ENCODE results near the gene COX7B2. TPM values are rescaled to one million over a fixed set of nuclear protein-coding genes. Genes with fewer than 3 reads are reported as not detected.

Gene COX7B2
- total and polyA plus RNA-seq, 12 donors = not detected

DNA sequence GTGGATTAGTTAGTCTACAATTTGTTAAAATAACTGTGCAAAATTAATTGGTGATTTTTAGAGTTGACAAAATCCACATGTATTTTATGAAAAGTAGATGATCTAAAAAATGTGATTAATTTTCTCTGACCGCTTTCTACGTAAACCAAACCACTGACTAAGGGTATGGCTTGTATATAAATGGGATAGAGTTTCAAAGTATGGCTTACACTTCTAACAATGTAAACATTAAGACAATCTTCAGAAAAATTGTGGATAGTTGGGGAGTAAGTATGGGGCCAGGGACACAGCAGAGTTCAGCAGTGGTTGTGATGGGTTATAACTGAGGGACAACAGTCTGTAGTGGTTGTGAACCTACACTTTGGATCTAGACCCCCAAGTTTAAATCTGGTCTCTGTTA is 44.5 kb upstream of the COX7B2 start:
- 85 to 93% methylated on average over 2 of the region's 2 CpGs for WGBS, 2 donors
- H3K4me1 ChIP-seq = peaks cover 0 to 35% (median 0%) of the 10 kb centered on the region in 9 donors
- DNase-seq (no peak), ATAC-seq (no peak)
- no peak overlapping the region for H3K27ac ChIP-seq
- no peaks in the 10 kb centered on the region for H3K9me3 ChIP-seq
- TF ChIP-seq CTCF (IDR thresholded peaks at IDR 0.05) = no peak
- H3K27me3 ChIP-seq = no peaks in the 10 kb centered on the region
- no peaks in the 10 kb centered on the region for H3K36me3 ChIP-seq
- intact Hi-C loops (cut with DNase I) = loop anchor here in 1 of 10 donors (5.0 kb wide), 1 partner anchor 39 kb away; the partner anchor contains the start of gene GABRA4
- no peak overlapping the region for H3K4me3 ChIP-seq

DNA sequence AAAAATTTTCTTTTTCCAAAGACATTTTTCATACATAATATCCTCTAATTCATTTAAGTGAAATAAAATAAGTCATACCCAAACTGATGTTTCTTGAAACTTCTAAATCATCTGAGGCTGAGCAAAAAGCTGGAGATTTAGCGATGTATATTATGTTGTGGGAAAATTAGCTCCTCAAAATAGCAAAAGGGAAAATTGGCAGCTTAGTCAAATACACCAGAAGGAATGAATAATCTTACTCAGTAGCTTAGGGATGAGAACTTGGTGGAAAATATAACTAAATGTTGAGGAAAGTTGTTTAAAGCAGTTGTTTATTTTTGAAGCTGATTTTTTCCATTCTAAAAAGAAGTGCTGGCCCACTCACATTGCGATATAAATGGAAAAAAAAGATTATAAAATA is 43.4 kb upstream of the COX7B2 start:
- Histone ChIP-seq H3K4me3 (no peak overlapping the region), H3K27ac (peak overlapping the region in 1 of 10 donors; percentile 30), H3K36me3 (no peaks in the 10 kb centered on the region), H3K27me3 (no peaks in the 10 kb centered on the region), H3K4me1 (peaks cover 0 to 46% (median 0%) of the 10 kb centered on the region in 9 donors), H3K9me3 (no peaks in the 10 kb centered on the region)
- TF ChIP-seq CTCF (IDR thresholded peaks at IDR 0.05) = no peak
- ATAC-seq (no peak), DNase-seq (no peak)
- intact Hi-C loops (cut with DNase I) = loop anchor here in 1 of 10 donors (5.0 kb wide), 1 partner anchor 40 kb away; the partner anchor contains the start of gene GABRA4
- 77 to 86% methylated on average over 2 of the region's 2 CpGs for WGBS, 2 donors

DNA sequence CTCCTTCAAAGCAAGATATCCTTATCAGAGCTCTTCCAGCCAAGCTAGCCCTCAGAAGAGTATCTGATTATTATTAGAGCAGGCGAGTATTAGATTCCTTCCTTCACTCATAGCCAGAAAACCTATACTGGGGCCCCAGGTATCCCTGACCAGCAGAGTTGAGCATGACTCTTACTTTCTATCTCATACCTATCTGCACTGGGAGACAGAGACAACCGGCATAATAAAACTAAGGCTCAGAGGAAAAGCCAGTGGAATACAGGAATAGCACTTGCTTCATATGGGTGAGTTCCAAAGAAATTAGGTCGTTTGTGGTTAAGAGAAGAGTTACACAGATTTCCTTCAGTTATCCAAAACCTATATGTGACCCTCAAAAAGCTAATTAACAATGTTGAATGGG is 41.8 kb upstream of the COX7B2 start:
- no peaks in the 10 kb centered on the region for H3K9me3 ChIP-seq
- peak overlapping the region in 3 of 10 donors; percentile 53 to 61 (median 54) for H3K27ac ChIP-seq
- no peak for DNase-seq
- H3K4me3 ChIP-seq = no peak overlapping the region
- H3K36me3 ChIP-seq = no peaks in the 10 kb centered on the region
- ATAC-seq = no peak
- intact Hi-C loops (cut with DNase I) = loop anchor here in 1 of 10 donors (5.0 kb wide), 1 partner anchor 41 kb away; the partner anchor contains the start of gene GABRA4
- 19 to 28% methylated on average over 3 of the region's 3 CpGs for WGBS, 2 donors
- H3K4me1 ChIP-seq = peaks cover 0 to 55% (median 0%) of the 10 kb centered on the region in 9 donors
- TF ChIP-seq CTCF (IDR thresholded peaks at IDR 0.05) = no peak
- H3K27me3 ChIP-seq = no peaks in the 10 kb centered on the region

DNA sequence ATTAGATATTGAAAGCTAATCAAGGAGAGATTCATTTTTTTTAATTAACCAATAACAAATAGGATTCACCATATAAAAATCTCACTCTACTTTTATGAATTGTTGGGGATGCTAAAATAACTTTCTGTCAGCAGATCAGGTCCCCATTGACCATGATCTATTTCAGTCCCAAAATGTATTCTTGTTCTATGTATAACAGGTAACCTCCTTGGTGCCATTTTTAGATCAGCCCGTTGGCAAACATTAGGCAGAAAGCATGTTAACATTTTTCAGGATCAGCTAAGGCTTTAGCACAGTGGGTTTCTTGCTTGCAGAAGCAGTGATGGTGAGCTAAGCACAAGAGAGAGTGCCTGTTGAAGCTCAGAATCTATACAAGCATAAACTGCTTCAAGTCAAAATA is 40.8 kb upstream of the COX7B2 start:
- DNase-seq = no peak
- no peaks in the 10 kb centered on the region for H3K27me3 ChIP-seq
- peak overlapping the region in 4 of 10 donors; percentile 4 to 61 (median 54) for H3K27ac ChIP-seq
- intact Hi-C loops (cut with DNase I) = loop anchor here in 3 of 10 donors (5.0 to 10.0 kb wide), 2 partner anchors 42 to 175 kb away; partner anchors contain the start of gene GABRA4 (in 2 of the 3)
- WGBS, 2 donors = 36 to 43% methylated on average over 1 of the region's 1 CpG
- no peak for TF ChIP-seq CTCF (IDR thresholded peaks at IDR 0.05)
- ATAC-seq = peak in 3 of 8 donors; percentile 41 to 63 (median 42)
- no peaks in the 10 kb centered on the region for H3K9me3 ChIP-seq
- no peaks in the 10 kb centered on the region for H3K36me3 ChIP-seq
- peaks cover 0 to 63% (median 0%) of the 10 kb centered on the region in 9 donors for H3K4me1 ChIP-seq
- no peak overlapping the region for H3K4me3 ChIP-seq

Data from heart right ventricle (tissue), 16 donors.